Smooth muscle cell (in vitro differentiated cells): ENCODE results near the gene SOX1. TPM values are rescaled to one million over a fixed set of nuclear protein-coding genes. Genes with fewer than 3 reads are reported as not detected.

Source experiments
- DNase-seq: peaks from one replicate; lab custom pipeline; 2025; ENCODE audit not compliant: unreplicated experiment; lab: John Stamatoyannopoulos, UW
- H2AFZ ChIP-seq: fragments of 200-600 bp; sonication (generic); 2 replicates; pipeline ENCODE4 v1.6.0; 2016; ENCODE audit warnings: antibody characterized with exemption, low read depth, mild to moderate bottlenecking
- H3F3A ChIP-seq: fragments of 200-600 bp; sonication (generic); 2 replicates; pipeline ENCODE4 v1.6.0; 2017; ENCODE audit warnings: antibody characterized with exemption, low read depth
- H3K27ac ChIP-seq: fragments of 200-600 bp; sonication (generic); 2 replicates; pipeline ENCODE4 v1.5.1; 2016; ENCODE audit warnings: low read depth, mild to moderate bottlenecking
- H3K27me3 ChIP-seq: fragments of 200-600 bp; sonication (generic); 2 replicates; pipeline ENCODE4 v1.6.1; 2016; ENCODE audit warnings: low read depth, mild to moderate bottlenecking
- H3K36me3 ChIP-seq: fragments of 200-600 bp; sonication (generic); 2 replicates; pipeline ENCODE4 v1.5.1; 2016; ENCODE audit warnings: low read depth
- H3K4me1 ChIP-seq: fragments of 200-600 bp; sonication (generic); 2 replicates; pipeline ENCODE4 v1.5.1; 2016; ENCODE audit warnings: low read depth
- H3K4me2 ChIP-seq: fragments of 200-600 bp; sonication (generic); 2 replicates; pipeline ENCODE4 v1.6.0; 2016; ENCODE audit warnings: mild to moderate bottlenecking
- H3K4me3 ChIP-seq: fragments of 200-600 bp; sonication (generic); 2 replicates; pipeline ENCODE4 v1.5.1; 2016; ENCODE audit warnings: mild to moderate bottlenecking
- H3K79me2 ChIP-seq: fragments of 200-600 bp; sonication (generic); 2 replicates; pipeline ENCODE4 v1.6.0; 2016; ENCODE audit warnings: low read depth, mild to moderate bottlenecking
- H3K9ac ChIP-seq: fragments of 200-600 bp; sonication (generic); 2 replicates; pipeline ENCODE4 v1.6.0; 2016; ENCODE audit warnings: low read depth
- H3K9me3 ChIP-seq: fragments of 200-600 bp; sonication (generic); replicated peaks from 2 replicates; pipeline ENCODE4 v1.5.1; 2016; ENCODE audit warnings: low read depth
- H4K20me1 ChIP-seq: fragments of 200-600 bp; sonication (generic); 2 replicates; pipeline ENCODE4 v1.6.0; 2016; ENCODE audit warnings: low read depth
- CTCF ChIP-seq: fragments of 200-600 bp; sonication (generic); IDR thresholded peaks from 2 replicates; pipeline ENCODE4 v1.5.1; 2017; ENCODE audit warnings: borderline replicate concordance, mild to moderate bottlenecking, antibody characterized with exemption; ENCODE audit not compliant: insufficient read depth, poor library complexity, severe bottlenecking
- WGBS: methylation state at CpG from one replicate; pipeline ENCODE4 v1.1.7; 2016; ENCODE audit warnings: low lambda C conversion rate; 5-methylcytosine and 5-hydroxymethylcytosine counted together
- polyA plus RNA-seq: library from polyadenylated mRNA; unstranded; fragments of >200 nt; fragmentation: Nextera tagmentation; extraction: Ambion mirVana; gene quantifications from 2 replicates; pipeline ENCODE4 v1.2.1, GENCODE V29; 2016
- total RNA-seq: library from RNA; depleted of rRNA; stranded (reverse); fragments of >200 nt; gene quantifications from 2 replicates; pipeline ENCODE4 v1.2.3, GENCODE V29; 2014

The SOX1 gene
- total and polyA plus RNA-seq, 2 experiments from 2014 or later, result not detected

GRCh38 chr13:112078879-112079531 is 12.1 kb downstream of the SOX1 start:
- no peak for TF ChIP-seq CTCF
- Histone ChIP-seq H3K9ac (no peak overlapping the region), H2AFZ (no peak overlapping the region), H3K36me3 (no peaks in the 10 kb centered on the region), H3K27ac (no peak overlapping the region), H3F3A (no peaks in the 10 kb centered on the region), H3K4me2 (no peak overlapping the region), H3K9me3 (peaks cover 4% of the 10 kb centered on the region), H3K27me3 (peaks cover 57% of the 10 kb centered on the region), H3K4me1 (peaks cover 7% of the 10 kb centered on the region), H3K4me3 (no peak overlapping the region), H4K20me1 (no peaks in the 10 kb centered on the region), H3K79me2 (no peaks in the 10 kb centered on the region)
- no peak for DNase-seq
- WGBS, result 62% methylated on average over 4 of the region's 4 CpGs

GRCh38 chr13:112079696-112080095 is 12.7 kb downstream of the SOX1 start:
- H3K27me3 ChIP-seq, result peaks cover 50% of the 10 kb centered on the region
- TF ChIP-seq CTCF, result no peak
- DNase-seq, result no peak
- H3K9me3 ChIP-seq, result peaks cover 11% of the 10 kb centered on the region
- no peaks in the 10 kb centered on the region for H3K79me2 ChIP-seq
- WGBS, result 72% methylated on average over 6 of the region's 6 CpGs
- no peak overlapping the region for H3K27ac ChIP-seq
- H3K4me1 ChIP-seq, result peaks cover under 1% of the 10 kb centered on the region
- no peaks in the 10 kb centered on the region for H3K36me3 ChIP-seq
- no peak overlapping the region for H3K9ac ChIP-seq
- no peaks in the 10 kb centered on the region for H4K20me1 ChIP-seq
- no peak overlapping the region for H2AFZ ChIP-seq
- no peak overlapping the region for H3K4me2 ChIP-seq
- no peaks in the 10 kb centered on the region for H3F3A ChIP-seq
- no peak overlapping the region for H3K4me3 ChIP-seq

- Histone ChIP-seq H3K27ac (no peak overlapping the region), H3K9ac (no peak overlapping the region), H3K27me3 (peaks cover 33% of the 10 kb centered on the region), H3F3A (no peaks in the 10 kb centered on the region), H3K4me2 (no peak overlapping the region), H3K9me3 (peaks cover 17% of the 10 kb centered on the region), H4K20me1 (no peaks in the 10 kb centered on the region), H3K79me2 (no peaks in the 10 kb centered on the region), H3K4me3 (no peak overlapping the region), H2AFZ (no peak overlapping the region), H3K4me1 (no peaks in the 10 kb centered on the region), H3K36me3 (no peaks in the 10 kb centered on the region)
- 94% methylated on average over 1 of the region's 1 CpG for WGBS
- no peak for TF ChIP-seq CTCF
- no peak for DNase-seq
These were observed 17.0 kb downstream of the SOX1 start for GRCh38 chr13:112083971-112084370.

- H3K4me2 ChIP-seq, result no peak overlapping the region
- H3K9ac ChIP-seq, result no peak overlapping the region
- H3K27me3 ChIP-seq, result peaks cover 74% of the 10 kb centered on the region
- no peaks in the 10 kb centered on the region for H3K4me1 ChIP-seq
- no peak overlapping the region for H2AFZ ChIP-seq
- 85% methylated on average over 4 of the region's 4 CpGs for WGBS
- TF ChIP-seq CTCF, result no peak
- no peak overlapping the region for H3K27ac ChIP-seq
- no peak overlapping the region for H3K4me3 ChIP-seq
- no peaks in the 10 kb centered on the region for H3K36me3 ChIP-seq
- no peaks in the 10 kb centered on the region for H4K20me1 ChIP-seq
- no peaks in the 10 kb centered on the region for H3K9me3 ChIP-seq
- H3K79me2 ChIP-seq, result no peaks in the 10 kb centered on the region
- no peak for DNase-seq
- no peaks in the 10 kb centered on the region for H3F3A ChIP-seq
These were observed 25.5 kb downstream of the SOX1 start for GRCh38 chr13:112092453-112092852.
